Endothelial cell of umbilical vein (primary cell): ENCODE results near the gene FAM228B. TPM values are rescaled to one million over a fixed set of nuclear protein-coding genes. Genes with fewer than 3 reads are reported as not detected.

Source experiments
- BruUV-seq: library from RNA; stranded (reverse); fragments of 400-500 nt; replicated peaks from 2 replicates; lab custom pipeline; 2021; lab: Mats Ljungman, UMichigan
- CTCF ChIA-PET: fragments of 300-600, 350-600 bp; sonication (Branson Sonifier 250); formaldehyde crosslinking; loops from one replicate; lab custom pipeline; 2021; ENCODE audit warnings: antibody characterized with exemption, inconsistent platforms; lab: Charles Lee
- POLR2A ChIA-PET: fragments of 300-600, 350-600 bp; sonication (Branson Sonifier 250); formaldehyde crosslinking; loops from one replicate; lab custom pipeline; 2021; ENCODE audit warnings: antibody characterized with exemption, inconsistent platforms; lab: Charles Lee
- DNase-seq: peaks from one replicate; pipeline ENCODE4 v3.0.0-alpha.2; 2011; ENCODE audit warnings: low read depth, low spot score
- FAIRE-seq: peaks from 2 replicates; lab custom pipeline; 2011; peaks lifted over from hg19 to GRCh38; lab: Jason Lieb, UNC
- H2AFZ ChIP-seq: 2 replicates; pipeline ENCODE4 v1.6.0; 2012; ENCODE audit warnings: low read depth, low read length, control low read depth, inconsistent platforms
- H3K27ac ChIP-seq: 2 replicates; pipeline ENCODE4 v1.5.1; 2011; ENCODE audit warnings: low read depth, mild to moderate bottlenecking, control low read depth, low read length, moderate library complexity; ENCODE audit not compliant: insufficient read depth
- H3K27me3 ChIP-seq, 2 experiments: 2 replicates each; pipeline versions ENCODE4 v1.6.0 to v1.6.1; 2011; ENCODE audit warnings: low read length in 2 of 2, mixed read lengths in 1 of 2; ENCODE audit not compliant: control insufficient read depth in 2 of 2, insufficient read depth in 2 of 2
- H3K36me3 ChIP-seq, 2 experiments: 2 replicates in 1 of 2; 3 replicates in 1 of 2; pipeline ENCODE4 v1.5.1; 2011; ENCODE audit warnings: low read length in 2 of 2, mild to moderate bottlenecking in 1 of 2, moderate library complexity in 1 of 2; ENCODE audit not compliant: control insufficient read depth in 2 of 2, insufficient read depth in 2 of 2; ENCODE audit errors: extremely low read depth in 1 of 2
- H3K4me1 ChIP-seq: 3 replicates; pipeline ENCODE4 v1.5.1; 2011; ENCODE audit warnings: mild to moderate bottlenecking, low read length; ENCODE audit not compliant: control insufficient read depth, insufficient read depth; ENCODE audit errors: extremely low read depth
- H3K4me2 ChIP-seq: 2 replicates; pipeline ENCODE4 v1.6.1; 2011; ENCODE audit warnings: low read length, control low read depth, mixed read lengths; ENCODE audit not compliant: insufficient read depth
- H3K4me3 ChIP-seq, 3 experiments: fragments of 200-600 bp in 1 of 3; sonication (generic), shearing (Covaris generic) in 1 of 3; replicated peaks in 1 of 3; 2 replicates each; pipeline ENCODE4 v1.5.1; 2011 to 2016; ENCODE audit warnings: control low read depth in 3 of 3, low read length in 3 of 3, mild to moderate bottlenecking in 2 of 3, inconsistent platforms in 1 of 3, low read depth in 1 of 3, moderate library complexity in 1 of 3; ENCODE audit not compliant: insufficient read depth in 1 of 3
- H3K79me2 ChIP-seq: 2 replicates; pipeline ENCODE4 v1.6.0; 2012; ENCODE audit warnings: low read length, inconsistent platforms; ENCODE audit not compliant: control insufficient read depth, insufficient read depth
- H3K9ac ChIP-seq: replicated peaks from 2 replicates; pipeline ENCODE3; 2011; ENCODE audit warnings: low read length, control low read depth; ENCODE audit not compliant: insufficient read depth; ENCODE audit errors: extremely low read depth
- H3K9me1 ChIP-seq: replicated peaks from 3 replicates; pipeline ENCODE4 v1.6.0; 2011; ENCODE audit warnings: mild to moderate bottlenecking, low read length; ENCODE audit not compliant: control insufficient read depth, insufficient read depth; ENCODE audit errors: extremely low read depth
- H3K9me3 ChIP-seq: replicated peaks from 2 replicates; pipeline ENCODE4 v1.5.1; 2012; ENCODE audit warnings: low read length, inconsistent platforms; ENCODE audit not compliant: control insufficient read depth, insufficient read depth
- H4K20me1 ChIP-seq: replicated peaks from 2 replicates; pipeline ENCODE3; 2011; ENCODE audit warnings: mild to moderate bottlenecking, low read length; ENCODE audit not compliant: control insufficient read depth, insufficient read depth; ENCODE audit errors: extremely low read depth
- EZH2 ChIP-seq: IDR thresholded peaks from 2 replicates; pipeline ENCODE4 v1.6.1; 2012; ENCODE audit warnings: borderline replicate concordance, low read depth, mild to moderate bottlenecking, moderate library complexity, low read length, inconsistent platforms; ENCODE audit not compliant: severe bottlenecking
- FOS ChIP-seq: IDR thresholded peaks from 2 replicates; pipeline ENCODE4 v1.6.1; 2011; ENCODE audit warnings: mild to moderate bottlenecking, low read length, moderate library complexity, borderline replicate concordance; ENCODE audit not compliant: insufficient read depth
- GATA2 ChIP-seq: IDR thresholded peaks from 2 replicates; pipeline ENCODE4 v1.7.0; 2011; ENCODE audit warnings: low read depth, mild to moderate bottlenecking, moderate library complexity, mixed read lengths, low read length; ENCODE audit not compliant: insufficient read length, insufficient read depth
- JUN ChIP-seq: IDR thresholded peaks from 2 replicates; pipeline ENCODE4 v1.6.1; 2011; ENCODE audit warnings: borderline replicate concordance, low read depth; ENCODE audit not compliant: insufficient read length, insufficient read depth
- MYC ChIP-seq: IDR thresholded peaks from one replicate; pipeline ENCODE4 v1.6.1; 2011; ENCODE audit warnings: mild to moderate bottlenecking, low read depth, low read length
- POLR2A ChIP-seq: IDR thresholded peaks from 2 replicates; pipeline ENCODE4 v1.6.1; 2012; ENCODE audit warnings: low read depth, mild to moderate bottlenecking, control low read depth, low read length
- POLR2AphosphoS5 ChIP-seq: IDR thresholded peaks from 2 replicates; pipeline ENCODE4 v1.6.1; 2012; ENCODE audit warnings: low read depth, mild to moderate bottlenecking, control low read depth, low read length, moderate library complexity; ENCODE audit not compliant: insufficient read depth
- dilution Hi-C: fragments of 300-500 bp; cut with MboI; formaldehyde crosslinking; loops from one replicate; pipeline ENCODE4 v1.15.0; 2019; ENCODE audit warnings: low sequenced_read_pairs; ENCODE audit not compliant: extremely low pct_ligation_motif_present
- intact Hi-C: fragments of 100-400 bp; cut with micrococcal nuclease; formaldehyde crosslinking; loops from one replicate; pipeline ENCODE4 v1.10.0; 2022
- polyA plus RNA-seq, 4 experiments: library from polyadenylated mRNA; depleted of rRNA in 3 of 4; stranded (reverse) in 3 of 4; unstranded in 1 of 4; fragments of >200 nt; gene quantifications; 2 replicates each; pipeline versions ENCODE4 v1.2.1 to v1.2.3, GENCODE V29; 2011 to 2012; ENCODE audit warnings: missing spikeins in 1 of 4
- total RNA-seq: library from RNA; stranded (reverse); gene quantifications from 2 replicates; pipeline ENCODE4 v1.2.3, GENCODE V29; 2021
- TF ChIP-seq, protein P1 (sequence below): IDR thresholded peaks from 2 replicates; pipeline ENCODE4 v1.6.1; 2011; ENCODE audit not compliant: insufficient read depth, insufficient read length
- TF ChIP-seq, protein P2 (sequence below), 2 donors: IDR thresholded peaks; 1 replicate in 1 of 2; 2 replicates in 1 of 2; pipeline ENCODE4 v1.5.1; 2011; ENCODE audit warnings: low read length in 2 of 2, mild to moderate bottlenecking in 2 of 2, moderate library complexity in 2 of 2, control low read depth in 1 of 2, inconsistent platforms in 1 of 2, low read depth in 1 of 2; ENCODE audit not compliant: insufficient read depth in 1 of 2; ENCODE audit errors: extremely low read depth in 1 of 2

The FAM228B gene
- total and polyA plus RNA-seq, 2 donors (not counting 3 experiments of a cell fraction or from before 2014, with no cell fraction given), result 1.6 to 11.9 TPM

DNA sequence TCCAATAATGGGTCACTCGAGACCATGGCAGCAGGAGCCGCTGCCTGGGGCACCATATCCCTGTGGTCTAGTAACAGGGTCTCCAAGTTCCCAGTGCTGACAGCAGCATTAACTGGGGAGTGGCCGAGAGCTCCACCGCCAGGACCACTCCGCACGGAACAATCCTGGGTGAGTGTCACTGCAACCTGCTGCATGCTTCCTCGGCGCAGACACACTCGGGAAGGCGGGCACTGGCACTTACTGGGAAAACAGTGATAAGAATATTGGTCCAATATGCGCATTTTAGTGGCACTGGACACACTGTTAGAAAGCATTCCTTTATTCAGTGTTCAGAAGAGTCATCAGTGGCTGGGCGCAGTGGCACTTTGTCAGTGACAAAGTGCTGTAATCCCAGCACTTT lies 81.2 kb downstream of the FAM228B start:
- CTCF ChIA-PET, result no interaction called here
- Histone ChIP-seq H4K20me1 (no peaks in the 10 kb centered on the region), H2AFZ (no peak overlapping the region), H3K4me1 (no peaks in the 10 kb centered on the region), H3K27ac (no peak overlapping the region), H3K27me3 (no peaks in the 10 kb centered on the region), H3K79me2 (no peaks in the 10 kb centered on the region), H3K36me3 (peaks cover 0 to 44% of the 10 kb centered on the region in 2 experiments), H3K4me2 (no peak overlapping the region), H3K9me1 (no peaks in the 10 kb centered on the region), H3K9ac (no peak overlapping the region), H3K9me3 (no peaks in the 10 kb centered on the region), H3K4me3 (no peak overlapping the region)
- no peak for FAIRE-seq
- intact Hi-C loops (no loop called here), dilution Hi-C loops (no loop called here)
- POLR2A ChIA-PET, result no interaction called here
- no TSS peak for BruUV-seq
- no peak for DNase-seq
- TF ChIP-seq MYC (no peak), JUN (no peak), POLR2A (no peak), GATA2 (no peak), POLR2AphosphoS5 (no peak), EZH2 (no peak), FOS (no peak)
- TF ChIP-seq, protein P1, sequence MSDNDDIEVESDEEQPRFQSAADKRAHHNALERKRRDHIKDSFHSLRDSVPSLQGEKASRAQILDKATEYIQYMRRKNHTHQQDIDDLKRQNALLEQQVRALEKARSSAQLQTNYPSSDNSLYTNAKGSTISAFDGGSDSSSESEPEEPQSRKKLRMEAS, result no peak
- TF ChIP-seq, protein P2, sequence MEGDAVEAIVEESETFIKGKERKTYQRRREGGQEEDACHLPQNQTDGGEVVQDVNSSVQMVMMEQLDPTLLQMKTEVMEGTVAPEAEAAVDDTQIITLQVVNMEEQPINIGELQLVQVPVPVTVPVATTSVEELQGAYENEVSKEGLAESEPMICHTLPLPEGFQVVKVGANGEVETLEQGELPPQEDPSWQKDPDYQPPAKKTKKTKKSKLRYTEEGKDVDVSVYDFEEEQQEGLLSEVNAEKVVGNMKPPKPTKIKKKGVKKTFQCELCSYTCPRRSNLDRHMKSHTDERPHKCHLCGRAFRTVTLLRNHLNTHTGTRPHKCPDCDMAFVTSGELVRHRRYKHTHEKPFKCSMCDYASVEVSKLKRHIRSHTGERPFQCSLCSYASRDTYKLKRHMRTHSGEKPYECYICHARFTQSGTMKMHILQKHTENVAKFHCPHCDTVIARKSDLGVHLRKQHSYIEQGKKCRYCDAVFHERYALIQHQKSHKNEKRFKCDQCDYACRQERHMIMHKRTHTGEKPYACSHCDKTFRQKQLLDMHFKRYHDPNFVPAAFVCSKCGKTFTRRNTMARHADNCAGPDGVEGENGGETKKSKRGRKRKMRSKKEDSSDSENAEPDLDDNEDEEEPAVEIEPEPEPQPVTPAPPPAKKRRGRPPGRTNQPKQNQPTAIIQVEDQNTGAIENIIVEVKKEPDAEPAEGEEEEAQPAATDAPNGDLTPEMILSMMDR (IDR thresholded peaks at IDR 0.05; ENCODE audit: extremely low read depth in 1 of 2, insufficient read depth in 1 of 2, low read depth in 1 of 2, low read length in 2 of 2), result no peak
